Activated T-cell treated with anti-CD3 and anti-CD28 coated beads for 1 hour (primary cell): Measurements from ENCODE around the gene SLC12A6.
"Not testable (repeated sequence)": the region's sequence is repeated elsewhere in the genome, so short reads cannot be mapped to it uniquely, and the experiment has no call there.

Source experiments
- DNase-seq: peaks from one replicate; pipeline ENCODE4 v3.0.0-alpha.2; 2020; ENCODE audit warnings: low read depth

The SLC12A6 gene

DNA sequence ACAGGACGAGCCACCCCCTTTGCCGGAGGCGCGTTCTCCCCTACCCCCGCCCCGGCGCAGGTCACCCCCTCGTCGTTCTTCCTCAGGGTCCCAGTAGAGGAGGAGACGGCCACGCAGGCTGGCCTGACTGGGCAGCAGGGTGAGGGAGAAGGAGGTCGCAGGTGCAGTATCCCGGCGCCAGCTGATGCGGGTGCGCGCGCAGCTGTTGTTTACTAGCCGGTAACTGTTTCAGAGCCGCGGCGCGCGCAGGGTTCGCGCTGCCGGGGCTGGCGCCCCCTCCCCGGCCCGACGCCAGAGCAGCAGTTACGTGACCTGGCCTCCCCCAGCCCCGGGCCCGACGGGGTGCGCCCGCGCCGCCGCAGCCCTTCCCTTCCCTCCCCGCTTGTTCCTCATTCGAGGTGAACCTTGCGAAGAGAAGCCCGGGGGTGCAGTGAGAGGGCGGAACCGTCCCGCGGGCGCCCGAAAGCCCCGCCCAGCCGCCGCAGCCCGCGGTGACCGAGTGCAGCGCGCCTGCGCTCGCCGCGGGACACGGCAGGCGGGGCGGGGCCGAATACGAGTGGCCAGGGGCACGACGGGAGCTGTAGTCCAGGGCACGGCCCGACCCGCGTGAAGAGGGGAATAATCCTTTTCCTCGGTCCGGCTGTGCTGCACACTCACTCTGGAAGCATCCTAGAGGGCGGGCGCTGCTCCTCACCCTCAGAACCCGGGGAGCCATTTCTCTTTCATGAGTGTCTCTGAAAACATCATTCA lies at the start of gene SLC12A6:
Gene SLC12A6, minus strand, starts transcription at position 225 of the 750 bp plus-strand sequence. CDS start 1,101 bp downstream, outside the sequence.
- DNase-seq, result peak; percentile 86

GRCh38 chr15:34381829-34382521 lies 44.4 kb upstream of the SLC12A6 start:
- DNase-seq, result not testable (repeated sequence)

DNA sequence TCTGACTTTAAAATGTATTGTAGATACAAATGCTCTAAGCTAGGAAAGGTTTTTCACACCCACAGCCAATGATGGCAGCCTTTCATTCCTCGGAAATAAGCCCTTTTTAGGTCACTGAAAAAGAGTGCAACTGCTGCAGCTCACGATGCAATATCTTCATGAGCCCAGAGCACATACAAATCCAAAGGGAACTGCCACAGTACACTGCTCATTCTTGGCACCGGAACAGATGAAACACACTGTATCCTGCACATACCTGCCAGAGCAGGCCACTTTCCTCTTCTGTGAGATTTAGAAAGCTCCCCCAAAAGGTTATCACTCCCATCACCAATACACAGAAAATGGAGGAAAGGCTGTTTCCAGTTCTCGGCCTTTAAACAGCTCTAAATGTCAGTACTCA lies 42.9 kb upstream of the SLC12A6 start:
- not testable (repeated sequence) for DNase-seq

DNA sequence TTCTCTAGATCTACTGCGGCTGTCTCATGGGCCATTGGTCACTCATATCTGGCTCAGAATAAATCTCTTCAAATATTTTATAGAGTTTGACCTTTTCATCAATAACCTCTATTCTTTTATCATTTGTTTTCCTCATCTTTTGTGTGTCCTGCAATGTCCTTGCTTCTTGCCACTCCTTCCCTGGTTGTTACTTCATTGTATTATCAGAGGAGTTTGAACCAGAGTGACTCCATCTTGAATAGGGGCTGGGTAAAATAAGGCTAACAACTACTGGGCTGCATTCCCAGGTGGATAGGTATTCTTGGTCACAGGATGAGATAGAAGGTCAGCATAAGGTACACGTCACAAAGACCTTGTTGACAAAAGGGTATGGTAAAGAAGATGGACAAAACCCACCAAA lies 39.3 kb upstream of the SLC12A6 start:
- no peak for DNase-seq

DNA sequence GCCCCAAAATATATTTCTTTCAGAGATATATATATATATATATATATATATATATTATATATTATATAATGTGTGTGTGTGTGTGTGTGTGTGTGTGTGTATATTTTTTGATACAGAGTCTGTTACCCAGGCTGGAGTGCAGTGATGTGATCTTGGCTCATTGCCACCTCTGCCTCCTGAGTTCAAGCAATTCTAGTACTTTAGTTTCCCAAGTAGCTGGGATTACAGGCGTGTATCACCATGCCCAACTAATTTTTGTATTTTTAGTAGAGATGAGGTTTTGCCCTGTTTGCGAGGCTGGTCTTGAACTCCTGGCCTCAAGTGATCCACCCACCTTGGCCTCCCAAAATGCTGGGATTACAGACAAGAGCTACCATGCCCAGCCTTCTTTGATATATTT lies 38.0 kb upstream of the SLC12A6 start:
- DNase-seq, result not testable (repeated sequence)

GRCh38 chr15:34374816-34375215 lies 37.2 kb upstream of the SLC12A6 start:
- DNase-seq, result no peak

DNA sequence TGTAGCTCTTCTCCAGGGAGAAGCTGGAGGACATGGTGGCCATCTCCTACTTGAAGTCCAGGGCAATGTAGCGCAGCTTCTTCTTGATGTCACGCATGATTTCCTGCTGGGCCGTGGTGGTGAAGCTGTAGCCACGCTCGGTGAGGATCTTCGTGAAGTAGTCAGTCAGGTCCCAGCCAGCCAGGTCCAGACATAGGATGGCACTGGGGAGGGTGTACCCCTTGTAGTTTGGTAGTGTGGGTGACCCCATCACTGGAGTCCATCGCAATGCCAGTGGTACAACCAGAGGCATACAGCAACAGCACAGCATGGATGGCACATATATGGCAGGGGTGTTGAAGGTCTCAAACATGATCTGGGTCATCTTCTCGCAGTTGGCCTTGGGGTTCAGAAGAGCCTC lies 36.4 kb upstream of the SLC12A6 start:
- no peak for DNase-seq

DNA sequence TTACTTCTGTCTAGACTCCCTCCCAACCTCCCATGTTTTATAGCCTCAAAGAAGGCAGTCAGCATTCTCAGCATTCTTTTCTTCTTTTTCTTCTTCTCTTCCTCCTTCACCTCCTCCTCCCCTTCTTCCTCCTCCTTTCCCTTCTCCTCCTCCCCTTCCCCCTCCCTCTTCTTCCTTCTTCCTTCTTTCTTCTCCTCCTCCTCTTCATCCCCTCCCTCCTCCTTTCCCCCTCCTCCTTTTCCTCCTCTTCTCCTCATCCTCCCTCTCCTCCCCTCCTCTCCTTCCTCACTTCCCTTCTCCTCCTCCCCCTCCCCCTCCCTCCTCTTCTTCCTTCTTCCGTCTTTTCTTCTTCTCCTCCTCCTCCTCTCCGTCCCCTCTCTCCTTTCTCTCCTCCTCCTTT lies 33.1 kb upstream of the SLC12A6 start:
- DNase-seq, result no peak

DNA sequence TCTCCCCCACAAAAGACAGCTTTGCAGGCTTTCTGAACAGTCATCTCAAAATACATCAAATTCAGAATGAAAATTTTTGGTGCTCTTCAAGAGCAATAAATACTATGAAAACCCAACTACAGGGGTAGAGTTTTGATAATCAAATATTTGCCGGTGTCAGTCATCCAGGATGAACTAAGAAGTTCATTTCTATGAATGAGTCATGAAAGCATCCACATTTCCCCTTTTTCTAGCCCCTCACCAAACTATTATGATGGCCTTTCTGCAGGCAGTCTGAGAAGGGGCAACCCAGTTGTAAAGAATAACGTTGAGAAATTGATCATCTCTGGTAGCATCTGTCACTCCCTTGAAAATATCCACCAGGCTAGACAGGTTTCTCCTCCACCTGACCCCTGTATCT lies 32.5 kb upstream of the SLC12A6 start:
- DNase-seq, result no peak

DNA sequence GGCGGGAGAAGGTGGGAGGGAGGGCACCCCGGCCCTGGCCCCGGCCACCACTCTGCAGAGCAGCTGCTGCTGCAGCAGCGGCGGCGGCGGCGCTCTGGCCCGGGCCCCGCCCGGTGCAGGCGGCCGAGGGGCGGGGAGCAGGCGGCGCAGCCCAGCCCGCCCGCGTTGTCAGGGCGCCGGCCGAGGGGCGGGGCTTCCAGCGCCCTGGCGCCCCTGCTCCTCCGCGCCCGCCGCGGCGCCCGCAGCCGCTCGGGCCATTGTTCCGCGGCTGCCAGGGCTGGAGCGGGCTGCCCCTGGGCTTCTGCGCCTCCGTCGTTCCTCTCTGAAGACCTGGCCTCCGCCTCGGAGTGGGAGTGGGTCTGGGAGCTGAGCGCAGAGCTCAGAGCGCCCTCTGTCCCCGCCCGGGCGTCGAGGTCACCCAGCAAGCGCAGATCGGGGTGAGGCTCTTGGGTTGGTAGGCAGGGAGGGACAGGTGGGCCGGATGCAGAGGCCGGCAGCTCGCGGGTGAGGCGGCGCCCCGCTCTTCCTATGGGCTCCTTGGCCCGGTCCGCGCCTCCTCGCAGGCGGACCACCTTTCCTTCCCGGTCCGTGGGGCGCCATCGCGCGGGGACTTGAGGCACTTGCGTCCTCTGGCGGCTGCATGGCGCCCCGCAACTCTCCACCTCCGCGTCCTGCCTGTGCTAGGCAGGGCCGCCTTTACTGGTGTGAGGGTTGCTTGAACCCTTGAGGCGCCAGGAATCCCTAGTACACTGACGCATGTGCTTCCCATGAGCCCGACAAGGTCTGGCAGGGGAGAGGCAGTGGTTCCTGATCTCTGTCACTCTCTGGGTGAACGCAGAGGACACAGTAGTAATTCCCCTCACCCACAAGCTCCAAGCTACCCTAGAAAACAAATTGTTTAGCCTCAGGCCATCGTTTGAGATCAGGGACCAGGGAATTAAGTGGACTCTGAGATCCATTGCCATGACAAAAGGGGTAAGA lies 29.8 kb upstream of the SLC12A6 start, which contains the start of gene LPCAT4:
Gene LPCAT4, minus strand, starts transcription at position 96 of the 981 bp plus-strand sequence. CDS start 96 bp downstream, outside the sequence.
- peak; percentile 85 for DNase-seq

- peak; percentile 28 for DNase-seq
Observed at GRCh38 chr15:34366271-34367065, 28.9 kb upstream of the SLC12A6 start.

- no peak for DNase-seq
Observed at GRCh38 chr15:34365836-34366235, 28.3 kb upstream of the SLC12A6 start.

DNA sequence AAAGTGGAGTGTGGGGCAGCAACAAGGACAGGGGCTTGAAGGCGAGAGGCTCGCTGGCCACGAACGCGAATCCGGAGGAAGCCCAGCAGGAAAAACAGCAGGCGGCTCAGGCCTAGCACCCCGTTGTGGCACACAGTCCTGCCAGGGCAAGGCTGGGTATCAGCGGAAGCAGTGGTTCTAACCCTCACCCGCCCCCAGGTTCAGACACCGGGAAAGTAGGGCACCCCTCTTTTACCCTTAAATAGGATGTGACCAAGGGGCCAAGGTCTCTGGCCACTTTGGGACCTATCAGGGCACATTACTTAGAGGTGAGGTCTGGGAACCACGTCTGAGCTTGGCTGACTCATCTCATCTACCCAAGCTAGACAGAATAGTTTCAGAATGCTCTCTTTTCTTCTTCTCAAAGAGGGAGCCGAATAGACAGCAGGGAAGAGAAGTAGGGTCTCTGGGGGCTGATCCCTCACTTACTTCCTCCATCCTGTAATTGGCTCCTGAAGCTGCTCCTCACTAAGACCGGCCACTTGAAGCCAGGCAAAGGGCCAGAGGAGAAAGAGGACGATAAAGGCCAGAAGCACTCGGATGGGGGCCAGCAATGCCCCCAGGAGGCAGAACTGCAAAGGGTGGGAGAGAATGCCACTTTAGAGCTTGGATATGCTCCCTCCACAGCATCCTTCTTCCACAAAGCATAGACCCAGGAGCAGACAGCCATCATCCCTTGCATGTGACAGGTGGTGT lies 27.7 kb upstream of the SLC12A6 start:
- DNase-seq, result no peak

DNA sequence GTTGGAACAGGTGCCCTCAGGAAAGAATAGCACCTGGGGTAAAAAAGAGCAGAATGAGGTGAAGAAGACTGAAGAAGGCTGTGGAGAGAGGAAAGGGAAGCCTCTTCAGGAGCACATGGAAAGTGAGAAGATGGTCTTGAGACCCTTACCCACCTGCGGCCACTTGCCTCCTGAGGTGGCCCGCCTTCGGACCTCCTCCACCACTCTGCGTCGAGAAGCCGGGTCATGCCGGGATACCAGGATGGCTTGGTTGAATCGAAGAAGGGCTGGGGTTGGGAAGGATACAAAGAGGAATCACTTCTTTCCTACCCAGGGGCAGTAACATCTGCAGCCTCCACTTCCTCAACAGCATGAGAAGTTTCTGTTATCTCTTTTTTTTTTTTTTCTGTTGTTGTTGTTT lies 26.5 kb upstream of the SLC12A6 start:
- no peak for DNase-seq

DNA sequence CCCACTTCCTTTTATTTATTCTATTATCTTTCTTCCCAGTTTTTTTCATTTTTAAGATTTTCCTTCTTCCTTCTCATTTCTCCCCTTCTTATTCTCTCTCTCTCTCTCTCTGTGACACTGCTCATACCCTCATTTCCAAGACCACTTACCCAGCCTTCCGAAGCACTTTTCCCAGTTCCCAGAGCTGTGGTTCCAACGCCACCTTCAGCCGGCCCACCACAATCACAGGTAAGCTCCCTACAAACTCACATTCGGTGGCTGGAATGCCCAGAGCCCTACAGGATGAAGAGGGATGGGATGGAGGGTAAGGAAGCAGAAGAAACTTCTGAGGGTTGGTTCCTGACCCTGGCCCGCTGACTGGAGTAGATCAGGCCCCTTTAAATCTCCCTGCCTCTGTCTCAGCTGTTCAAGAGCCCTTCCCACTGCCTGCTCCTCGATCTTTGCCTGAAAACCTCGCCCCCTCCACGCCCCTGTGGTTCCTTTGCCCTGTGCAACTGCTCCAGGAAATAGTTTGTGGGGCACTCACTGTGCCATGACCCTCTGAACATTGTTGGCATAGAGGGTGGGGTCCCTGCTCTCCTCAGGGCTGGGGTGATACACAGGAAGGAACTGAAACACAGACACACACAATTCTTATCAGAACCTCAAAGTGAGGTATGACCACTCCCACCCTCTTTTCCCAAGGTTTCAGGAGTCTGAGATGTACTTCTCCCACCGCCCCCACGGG lies 24.6 kb upstream of the SLC12A6 start:
- no peak for DNase-seq

GRCh38 chr15:34361278-34361677 lies 23.7 kb upstream of the SLC12A6 start:
- DNase-seq, result no peak

DNA sequence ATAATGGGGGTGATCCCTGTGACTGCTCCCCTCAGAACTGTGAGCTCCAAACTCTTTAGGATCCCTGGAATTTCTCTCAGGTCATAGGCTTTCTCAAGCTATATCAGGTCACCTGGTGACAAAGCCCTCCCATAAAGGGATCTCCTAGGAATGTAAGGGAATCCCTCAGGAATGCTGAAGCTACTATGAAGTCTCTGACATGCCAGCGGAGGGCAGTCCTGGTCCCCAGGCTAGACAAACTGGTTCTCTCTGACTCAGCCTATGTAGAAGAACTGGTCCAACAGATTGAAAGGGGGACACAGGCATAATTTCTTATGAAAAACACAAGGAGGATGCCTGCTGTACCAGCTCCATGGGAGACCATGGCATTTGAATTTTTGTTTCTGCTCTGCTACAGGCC lies 22.7 kb upstream of the SLC12A6 start:
- no peak for DNase-seq

GRCh38 chr15:34359416-34359815 lies 21.8 kb upstream of the SLC12A6 start:
- DNase-seq, result no peak

GRCh38 chr15:34358948-34359347 lies 21.4 kb upstream of the SLC12A6 start:
- no peak for DNase-seq

GRCh38 chr15:34358367-34358766 lies 20.8 kb upstream of the SLC12A6 start:
- no peak for DNase-seq
